HL-60 (cell line): Measurements from ENCODE around the gene HSD3B2.

Experiments
- CTCF ChIP-seq: IDR thresholded peaks from one replicate; pipeline ENCODE4 v1.5.1; 2011; ENCODE audit warnings: low read length, control low read depth, inconsistent platforms; ENCODE audit not compliant: insufficient read depth
- GABPA ChIP-seq: IDR thresholded peaks from 2 replicates; pipeline ENCODE4 v1.6.1; 2012; ENCODE audit warnings: low read depth
- POLR2AphosphoS5 ChIP-seq: IDR thresholded peaks from 2 replicates; pipeline ENCODE4 v1.6.1; 2012; ENCODE audit warnings: low read depth
- REST ChIP-seq: IDR thresholded peaks from 2 replicates; pipeline ENCODE4 v1.6.1; 2012; ENCODE audit warnings: low read depth; ENCODE audit not compliant: insufficient replicate concordance
- SPI1 ChIP-seq: IDR thresholded peaks from 2 replicates; pipeline ENCODE4 v1.6.1; 2012; ENCODE audit warnings: low read depth, mild to moderate bottlenecking, borderline replicate concordance

GRCh38 chr1:119375366-119375765, 39.6 kb upstream of the HSD3B2 start:
- TF ChIP-seq CTCF (no peak), SPI1 (no peak), GABPA (no peak), REST (no peak), POLR2AphosphoS5 (no peak)
